H9 (cell line): ENCODE data around the gene MME. TPM values are rescaled to one million over a fixed set of nuclear protein-coding genes. Genes with fewer than 3 reads are reported as not detected.

ENCODE experiments used
- DNase-seq: peaks from one replicate; pipeline ENCODE4 v3.0.0-alpha.2; 2017
- H2AFZ ChIP-seq: one replicate; pipeline ENCODE4 v1.6.1; 2013; ENCODE audit warnings: mild to moderate bottlenecking, low read length, control low read depth, moderate library complexity
- H2AK5ac ChIP-seq: 2 replicates; pipeline ENCODE4 v1.6.1; 2013; ENCODE audit warnings: low read length, control low read depth, mixed read lengths; ENCODE audit not compliant: insufficient read length
- H2BK120ac ChIP-seq: one replicate; pipeline ENCODE4 v1.6.1; 2013; ENCODE audit warnings: low read depth, mild to moderate bottlenecking, low read length, control low read depth, inconsistent platforms; ENCODE audit not compliant: poor library complexity, severe bottlenecking
- H2BK12ac ChIP-seq: 2 replicates; pipeline ENCODE4 v1.6.1; 2013; ENCODE audit warnings: low read length, control low read depth, mixed read lengths, low read depth; ENCODE audit not compliant: insufficient read length
- H2BK15ac ChIP-seq: 2 replicates; pipeline ENCODE4 v1.6.1; 2013; ENCODE audit warnings: low read depth, low read length, control low read depth
- H2BK20ac ChIP-seq: one replicate; pipeline ENCODE4 v1.6.1; 2013; ENCODE audit warnings: low read depth, mild to moderate bottlenecking, low read length, control low read depth, inconsistent platforms; ENCODE audit not compliant: poor library complexity, severe bottlenecking
- H2BK5ac ChIP-seq: 2 replicates; pipeline ENCODE4 v1.6.1; 2013; ENCODE audit warnings: low read length, control low read depth, mixed read lengths; ENCODE audit not compliant: insufficient read length
- H3K14ac ChIP-seq: 2 replicates; pipeline ENCODE4 v1.6.1; 2013; ENCODE audit warnings: low read length, control low read depth; ENCODE audit not compliant: insufficient read depth
- H3K18ac ChIP-seq: 2 replicates; pipeline ENCODE4 v1.6.1; 2013; ENCODE audit warnings: low read depth, mild to moderate bottlenecking, mixed read lengths, low read length, control low read depth; ENCODE audit not compliant: insufficient read length
- H3K23ac ChIP-seq: 2 replicates; pipeline ENCODE4 v1.6.1; 2013; ENCODE audit warnings: low read length, control low read depth, mixed read lengths, low read depth; ENCODE audit not compliant: insufficient read length
- H3K23me2 ChIP-seq: 2 replicates; pipeline ENCODE4 v1.6.1; 2013; ENCODE audit warnings: low read depth, mild to moderate bottlenecking, mixed read lengths, low read length, control low read depth; ENCODE audit not compliant: insufficient read length, poor library complexity, severe bottlenecking
- H3K27ac ChIP-seq: 2 replicates; pipeline ENCODE4 v1.5.1; 2013; ENCODE audit warnings: low read length, control low read depth, mixed read lengths, low read depth; ENCODE audit not compliant: insufficient read length
- H3K27me3 ChIP-seq: 2 replicates; pipeline ENCODE4 v1.6.1; 2013; ENCODE audit warnings: low read length, control low read depth, inconsistent platforms; ENCODE audit not compliant: insufficient read depth
- H3K4ac ChIP-seq: 2 replicates; pipeline ENCODE4 v1.6.1; 2013; ENCODE audit warnings: low read depth, mild to moderate bottlenecking, control low read depth, inconsistent platforms, low read length, moderate library complexity
- H3K4me1 ChIP-seq: 2 replicates; pipeline ENCODE4 v1.6.1; 2013; ENCODE audit warnings: low read length, control low read depth, inconsistent platforms; ENCODE audit not compliant: insufficient read depth
- H3K4me2 ChIP-seq: 2 replicates; pipeline ENCODE4 v1.6.1; 2013; ENCODE audit warnings: low read length, control low read depth, mixed read lengths; ENCODE audit not compliant: insufficient read length, insufficient read depth
- H3K56ac ChIP-seq: 2 replicates; pipeline ENCODE4 v1.6.1; 2013; ENCODE audit warnings: low read depth, mild to moderate bottlenecking, mixed read lengths, low read length, control low read depth; ENCODE audit not compliant: insufficient read length
- H3K79me1 ChIP-seq: 2 replicates; pipeline ENCODE4 v1.6.1; 2013; ENCODE audit warnings: low read depth, mild to moderate bottlenecking, moderate library complexity, low read length, control low read depth, inconsistent platforms; ENCODE audit not compliant: insufficient read depth, poor library complexity, severe bottlenecking
- H3K79me2 ChIP-seq: 2 replicates; pipeline ENCODE4 v1.6.1; 2013; ENCODE audit warnings: low read length, control low read depth, inconsistent platforms; ENCODE audit not compliant: insufficient read depth
- H3K9ac ChIP-seq: 2 replicates; pipeline ENCODE4 v1.6.1; 2013; ENCODE audit warnings: low read length, control low read depth, mixed read lengths; ENCODE audit not compliant: insufficient read length; ENCODE audit errors: extremely low read depth
- H3K9me3 ChIP-seq: one replicate; pipeline ENCODE4 v1.6.1; 2013; ENCODE audit warnings: low read depth, low read length, inconsistent platforms; ENCODE audit not compliant: control insufficient read depth
- H3T11ph ChIP-seq: one replicate; pipeline ENCODE4 v1.6.1; 2013; ENCODE audit warnings: mild to moderate bottlenecking, low read length, control low read depth, inconsistent platforms
- H4K20me1 ChIP-seq: one replicate; pipeline ENCODE4 v1.6.1; 2013; ENCODE audit not compliant: control insufficient read depth, insufficient read length, insufficient read depth
- H4K5ac ChIP-seq: 2 replicates; pipeline ENCODE4 v1.6.1; 2013; ENCODE audit warnings: low read depth, mild to moderate bottlenecking, mixed read lengths, low read length, control low read depth; ENCODE audit not compliant: insufficient read length
- H4K8ac ChIP-seq: replicated peaks from 2 replicates; pipeline ENCODE4 v1.6.1; 2013; ENCODE audit warnings: low read length, control low read depth, mixed read lengths, low read depth; ENCODE audit not compliant: insufficient read length
- H4K91ac ChIP-seq: 2 replicates; pipeline ENCODE4 v1.6.1; 2013; ENCODE audit warnings: low read depth, mild to moderate bottlenecking, moderate library complexity, mixed read lengths, low read length, control low read depth; ENCODE audit not compliant: insufficient read length
- H3K27ac Mint-ChIP-seq, 3 experiments: 2 replicates in 2 of 3; 3 replicates in 1 of 3; pipeline ENCODE4 v1.8.0; 2020 to 2021; ENCODE audit warnings: mixed read lengths in 3 of 3, mild to moderate bottlenecking in 1 of 3, moderate library complexity in 1 of 3
- H3K27me3 Mint-ChIP-seq: 2 replicates; pipeline ENCODE4 v1.8.0; 2021; ENCODE audit warnings: low read depth, mild to moderate bottlenecking, moderate library complexity, mixed read lengths
- H3K36me3 Mint-ChIP-seq, 3 experiments: 2 replicates in 2 of 3; 3 replicates in 1 of 3; pipeline ENCODE4 v1.8.0; 2020 to 2021; ENCODE audit warnings: low read depth in 3 of 3, mixed read lengths in 3 of 3; ENCODE audit not compliant: insufficient read depth in 1 of 3
- H3K4me1 Mint-ChIP-seq, 2 experiments: 2 replicates each; pipeline ENCODE4 v1.8.0; 2020; ENCODE audit warnings: mixed read lengths in 2 of 2
- H3K4me3 Mint-ChIP-seq, 2 experiments: 2 replicates in 1 of 2; 3 replicates in 1 of 2; pipeline ENCODE4 v1.8.0; 2020 to 2021; ENCODE audit warnings: mild to moderate bottlenecking in 2 of 2, mixed read lengths in 2 of 2, moderate library complexity in 1 of 2
- H3K9me3 Mint-ChIP-seq, 2 experiments: 2 replicates in 1 of 2; 3 replicates in 1 of 2; pipeline ENCODE4 v1.8.0; 2020; ENCODE audit warnings: mild to moderate bottlenecking in 2 of 2, mixed read lengths in 2 of 2, moderate library complexity in 1 of 2
- CTCF ChIP-seq: fragments of 200-600 bp; sonication (generic); conservative IDR thresholded peaks from 3 replicates; pipeline ENCODE4 v1.8.0; 2021; ENCODE audit warnings: antibody characterized with exemption, mild to moderate bottlenecking
- WGBS: extraction: QIAGEN DNeasy Blood & Tissue Kit; methylation state at CpG from one replicate; pipeline ENCODE4 v1.1.7; 2013; ENCODE audit warnings: missing lambda C conversion rate, low lambda C conversion rate, mixed read lengths; ENCODE audit not compliant: insufficient read length; ENCODE audit errors: extremely low coverage; 5-methylcytosine and 5-hydroxymethylcytosine counted together
- total RNA-seq: library from RNA; stranded (reverse); gene quantifications from 2 replicates; pipeline ENCODE4 v1.2.1, GENCODE V29; 2021

The MME gene
- total RNA-seq, 1 experiment from 2014 or later = 16.4 TPM

DNA sequence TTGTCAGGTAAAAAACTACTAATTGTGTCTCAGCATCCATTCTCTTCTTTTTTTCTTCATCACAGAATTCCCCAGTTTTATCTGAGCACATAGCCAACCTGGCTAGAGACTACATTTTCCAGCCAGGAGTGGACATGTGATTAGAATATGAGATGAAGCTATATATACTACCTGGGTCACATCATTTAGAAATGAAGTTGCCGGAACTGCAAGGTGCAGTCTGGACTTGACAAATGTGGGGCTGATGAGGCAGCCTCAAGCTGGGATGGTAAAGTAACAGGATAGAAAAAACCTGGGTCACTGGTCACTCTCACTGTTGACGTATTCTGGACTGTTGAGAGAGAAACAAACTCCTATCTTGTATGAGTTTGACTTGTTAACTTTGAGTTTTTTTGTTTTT, 113.7 kb downstream of the MME start:
- no peak overlapping the region for H4K5ac ChIP-seq
- H4K20me1 ChIP-seq = no peaks in the 10 kb centered on the region
- H3K9me3 ChIP-seq = no peaks in the 10 kb centered on the region
- DNase-seq = no peak
- no peak overlapping the region for H2BK12ac ChIP-seq
- Mint-ChIP-seq H3K4me1 (no peaks in the 10 kb centered on the region), H3K27ac (no peak overlapping the region), H3K9me3 (no peaks in the 10 kb centered on the region), H3K4me3 (no peak overlapping the region), H3K36me3 (no peaks in the 10 kb centered on the region), H3K27me3 (no peaks in the 10 kb centered on the region)
- H3K23ac ChIP-seq = no peak overlapping the region
- H2BK20ac ChIP-seq = no peak overlapping the region
- no peaks in the 10 kb centered on the region for H3K79me1 ChIP-seq
- no CpG with 5 or more reads among the region's 2 CpGs for WGBS
- no peak overlapping the region for H3K56ac ChIP-seq
- H2BK5ac ChIP-seq = no peak overlapping the region
- H2BK120ac ChIP-seq = no peak overlapping the region
- H3K4me2 ChIP-seq = no peak overlapping the region
- H3K4ac ChIP-seq = no peak overlapping the region
- no peak overlapping the region for H2AK5ac ChIP-seq
- no peak overlapping the region for H4K91ac ChIP-seq
- H3K9ac ChIP-seq = no peak overlapping the region
- H3K4me1 ChIP-seq = no peaks in the 10 kb centered on the region
- H2AFZ ChIP-seq = no peak overlapping the region
- no peak overlapping the region for H3K14ac ChIP-seq
- H3K18ac ChIP-seq = no peak overlapping the region
- no peak for TF ChIP-seq CTCF
- no peak overlapping the region for H4K8ac ChIP-seq
- H3K79me2 ChIP-seq = no peaks in the 10 kb centered on the region
- H3K27me3 ChIP-seq = no peaks in the 10 kb centered on the region
- no peak overlapping the region for H2BK15ac ChIP-seq
- H3T11ph ChIP-seq = no peak overlapping the region
- H3K27ac ChIP-seq = no peak overlapping the region
- H3K23me2 ChIP-seq = no peaks in the 10 kb centered on the region
